Measurements from ENCODE around the gene MARCHF4. TPM values are rescaled to one million over a fixed set of nuclear protein-coding genes. Genes with fewer than 3 reads are reported as not detected.

MARCHF4 gene
- total and polyA plus RNA-seq, 2 of the 4 experiments (the other 2 are of a cell fraction) = 2.3 to 12.0 TPM

- no peak overlapping the region for H3K18ac ChIP-seq (ENCODE audit: low read depth, low read length)
- H3K27me3 ChIP-seq (ENCODE audit: control insufficient read depth, insufficient read depth, low read length) = no peaks in the 10 kb centered on the region
- ATAC-seq (ENCODE audit: low read depth) = no peak
- no peak overlapping the region for H2BK15ac ChIP-seq (ENCODE audit: low read depth, low read length)
- no TSS peak for BruUV-seq (replicated peaks)
- peaks cover 17 to 28% of the 10 kb centered on the region in 2 experiments for H3K79me1 ChIP-seq (ENCODE audit: low read depth in 1 of 2, low read length in 2 of 2)
- H3K23ac ChIP-seq (ENCODE audit: low read depth, low read length) = no peak overlapping the region
- H3K9me3 ChIP-seq (ENCODE audit: control insufficient read depth, insufficient read depth, low read length) = no peaks in the 10 kb centered on the region
- H3K27ac ChIP-seq (ENCODE audit: insufficient read depth, low read length) = no peak overlapping the region
- in situ Hi-C loops (cut with MboI; ENCODE audit: low sequenced_read_pairs) = loop anchor here (25.0 kb wide), 1 partner anchor 203 kb away; no protein-coding TSS in a partner anchor
- intact Hi-C loops (cut with micrococcal nuclease) = no loop called here
- no peak overlapping the region for H2AK9ac ChIP-seq (replicated peaks; ENCODE audit: low read depth, low read length, poor library complexity)
- WGBS, 2 experiments (ENCODE audit: extremely low coverage in 2 of 2, insufficient read length in 1 of 2) = no CpG with 5 or more reads among the region's 3 CpGs
- H4K5ac ChIP-seq (ENCODE audit: low read depth, low read length) = no peak overlapping the region
- ChIA-PET POLR2A (ENCODE audit: unreplicated experiment) (no interaction called here), CTCF (interaction anchor here (0.6 kb wide), 1 partner anchor 35 kb away, joined by 3 read pairs; no protein-coding TSS in a partner anchor)
- no peaks in the 10 kb centered on the region for H4K20me1 ChIP-seq (ENCODE audit: insufficient read depth, low read length)
- TF ChIP-seq FOS (IDR thresholded peaks at IDR 0.05; ENCODE audit: low read depth, low read length) (no peak), MXI1 (IDR thresholded peaks at IDR 0.05; ENCODE audit: borderline replicate concordance, low read depth, low read length) (no peak), BHLHE40 (IDR thresholded peaks at IDR 0.05; ENCODE audit: low read depth, low read length) (no peak)
- TF ChIP-seq, protein P1, sequence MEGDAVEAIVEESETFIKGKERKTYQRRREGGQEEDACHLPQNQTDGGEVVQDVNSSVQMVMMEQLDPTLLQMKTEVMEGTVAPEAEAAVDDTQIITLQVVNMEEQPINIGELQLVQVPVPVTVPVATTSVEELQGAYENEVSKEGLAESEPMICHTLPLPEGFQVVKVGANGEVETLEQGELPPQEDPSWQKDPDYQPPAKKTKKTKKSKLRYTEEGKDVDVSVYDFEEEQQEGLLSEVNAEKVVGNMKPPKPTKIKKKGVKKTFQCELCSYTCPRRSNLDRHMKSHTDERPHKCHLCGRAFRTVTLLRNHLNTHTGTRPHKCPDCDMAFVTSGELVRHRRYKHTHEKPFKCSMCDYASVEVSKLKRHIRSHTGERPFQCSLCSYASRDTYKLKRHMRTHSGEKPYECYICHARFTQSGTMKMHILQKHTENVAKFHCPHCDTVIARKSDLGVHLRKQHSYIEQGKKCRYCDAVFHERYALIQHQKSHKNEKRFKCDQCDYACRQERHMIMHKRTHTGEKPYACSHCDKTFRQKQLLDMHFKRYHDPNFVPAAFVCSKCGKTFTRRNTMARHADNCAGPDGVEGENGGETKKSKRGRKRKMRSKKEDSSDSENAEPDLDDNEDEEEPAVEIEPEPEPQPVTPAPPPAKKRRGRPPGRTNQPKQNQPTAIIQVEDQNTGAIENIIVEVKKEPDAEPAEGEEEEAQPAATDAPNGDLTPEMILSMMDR (conservative IDR thresholded peaks at IDR 0.05; ENCODE audit: low read depth, low read length) = no peak
- H3K4ac ChIP-seq (ENCODE audit: low read depth, low read length) = no peak overlapping the region
- H3K4me3 ChIP-seq (ENCODE audit: insufficient read depth, low read depth, low read length) = no peak overlapping the region
- H3K9ac ChIP-seq (ENCODE audit: low read depth, low read length) = no peak overlapping the region
- no peak overlapping the region for H3K14ac ChIP-seq (replicated peaks; ENCODE audit: low read depth, low read length)
- peaks cover 2% of the 10 kb centered on the region; the same call in 1 of the 2 replicates for H3K4me1 ChIP-seq (ENCODE audit: control insufficient read depth, insufficient read depth, low read length)
- dilution Hi-C loops (cut with HindIII; ENCODE audit: low sequenced_read_pairs, unreplicated experiment) = no loop called here
- no peak overlapping the region for H2BK120ac ChIP-seq (ENCODE audit: low read depth, low read length)
- peaks cover 6% of the 10 kb centered on the region; the same call in 1 of the 2 replicates for H3K9me1 ChIP-seq (ENCODE audit: insufficient read depth, low read length)
- H2BK20ac ChIP-seq (ENCODE audit: low read depth, low read length) = no peak overlapping the region
- no peak overlapping the region for H2AFZ ChIP-seq (replicated peaks; ENCODE audit: low read length, poor library complexity)
- DNase-seq = no peak
- peaks cover 23% of the 10 kb centered on the region for H3K36me3 ChIP-seq (ENCODE audit: control insufficient read depth, insufficient read depth, low read length)
- no peak overlapping the region for H2BK5ac ChIP-seq (ENCODE audit: low read depth, low read length, poor library complexity, severe bottlenecking)
- no peak overlapping the region for H3K56ac ChIP-seq (ENCODE audit: extremely low read depth, insufficient read depth, low read length)
- H3K4me2 ChIP-seq (ENCODE audit: low read depth, low read length) = no peak overlapping the region
- H2AK5ac ChIP-seq (ENCODE audit: low read depth, low read length) = no peak overlapping the region
- H4K91ac ChIP-seq (ENCODE audit: insufficient read depth, low read depth, low read length) = no peak overlapping the region
- H4K8ac ChIP-seq (ENCODE audit: low read depth in 2 of 2, low read length in 2 of 2) = no peak overlapping the region
These were observed 42.6 kb upstream of the MARCHF4 start for GRCh38 chr2:216414772-216415319.

All from IMR-90 (cell line).